LHCN-M2 (cell line): ENCODE data around the gene CCDC28A. TPM values are rescaled to one million over a fixed set of nuclear protein-coding genes. Genes with fewer than 3 reads are reported as not detected.

Experiments
- DNase-seq: peaks from one replicate; pipeline ENCODE4 v3.0.0-alpha.2; 2012; ENCODE audit warnings: low read depth
- total RNA-seq: library from RNA; depleted of rRNA; stranded (reverse); fragments of >200 nt; gene quantifications from 2 replicates; pipeline ENCODE4 v1.2.3, GENCODE V29; 2014

The CCDC28A gene
- total RNA-seq, 1 experiment from 2014 or later: 11.5 TPM

- DNase-seq: peak; percentile 32
Measured at GRCh38 chr6:138795809-138796603, 22.4 kb downstream of the CCDC28A start, which contains the start of gene ECT2L. Gene ECT2L (plus strand): TSS chr6:138796087. CDS start chr6:138813275, 17,188 bp downstream.

- no peak for DNase-seq
Measured at GRCh38 chr6:138796771-138797170, 23.2 kb downstream of the CCDC28A start.

GRCh38 chr6:138797806-138798446 is 24.4 kb downstream of the CCDC28A start:
- no peak for DNase-seq

- no peak for DNase-seq
Measured at GRCh38 chr6:138800377-138801150, 27.0 kb downstream of the CCDC28A start.

GRCh38 chr6:138803331-138803730 is 29.8 kb downstream of the CCDC28A start:
- no peak for DNase-seq

- DNase-seq: no peak
Measured at GRCh38 chr6:138803861-138804260, 30.3 kb downstream of the CCDC28A start.

GRCh38 chr6:138805016-138805765 is 31.6 kb downstream of the CCDC28A start:
- peak; percentile 70 for DNase-seq

- DNase-seq: no peak
Measured at GRCh38 chr6:138806889-138807288, 33.3 kb downstream of the CCDC28A start.

- no peak for DNase-seq
Measured at GRCh38 chr6:138809677-138810076, 36.1 kb downstream of the CCDC28A start.

GRCh38 chr6:138811866-138812265 is 38.3 kb downstream of the CCDC28A start:
- DNase-seq: no peak

- DNase-seq: no peak
Measured at GRCh38 chr6:138814179-138814834, 40.7 kb downstream of the CCDC28A start.

GRCh38 chr6:138815221-138815620 is 41.7 kb downstream of the CCDC28A start:
- no peak for DNase-seq

GRCh38 chr6:138815797-138816528 is 42.4 kb downstream of the CCDC28A start:
- peak; percentile 71 for DNase-seq

GRCh38 chr6:138817799-138818198 is 44.2 kb downstream of the CCDC28A start:
- peak; percentile 90 for DNase-seq

GRCh38 chr6:138818496-138819194 is 45.1 kb downstream of the CCDC28A start:
- DNase-seq: no peak

GRCh38 chr6:138821519-138821918 is 48.0 kb downstream of the CCDC28A start:
- DNase-seq: no peak

- no peak for DNase-seq
Measured at GRCh38 chr6:138824482-138825144, 51.0 kb downstream of the CCDC28A start.

GRCh38 chr6:138830248-138830647 is 56.7 kb downstream of the CCDC28A start:
- no peak for DNase-seq

- DNase-seq: no peak
Measured at GRCh38 chr6:138832182-138832581, 58.6 kb downstream of the CCDC28A start.
